Tibial nerve (tissue), 3 donors: ENCODE data around the gene APOLD1.
"Not testable (repeated sequence)": the region's sequence is repeated elsewhere in the genome, so short reads cannot be mapped to it uniquely, and the experiment has no call there.

Experiments
- CTCF ChIP-seq, 5 experiments: fragments of 200-600 bp in 3 of 5; fragments of 450-650 bp in 2 of 5; sonication (generic) in 3 of 5; IDR thresholded peaks; one replicate each; pipeline ENCODE4 v1.5.1; 2016 to 2019; ENCODE audit warnings: antibody characterized with exemption in 5 of 5, mild to moderate bottlenecking in 3 of 5, moderate library complexity in 2 of 5
- POLR2A ChIP-seq, 2 donors: fragments of 450-650 bp; IDR thresholded peaks; one replicate each; pipeline ENCODE4 v1.6.1; 2017; ENCODE audit warnings: antibody characterized with exemption in 2 of 2, mild to moderate bottlenecking in 2 of 2, moderate library complexity in 2 of 2

DNA sequence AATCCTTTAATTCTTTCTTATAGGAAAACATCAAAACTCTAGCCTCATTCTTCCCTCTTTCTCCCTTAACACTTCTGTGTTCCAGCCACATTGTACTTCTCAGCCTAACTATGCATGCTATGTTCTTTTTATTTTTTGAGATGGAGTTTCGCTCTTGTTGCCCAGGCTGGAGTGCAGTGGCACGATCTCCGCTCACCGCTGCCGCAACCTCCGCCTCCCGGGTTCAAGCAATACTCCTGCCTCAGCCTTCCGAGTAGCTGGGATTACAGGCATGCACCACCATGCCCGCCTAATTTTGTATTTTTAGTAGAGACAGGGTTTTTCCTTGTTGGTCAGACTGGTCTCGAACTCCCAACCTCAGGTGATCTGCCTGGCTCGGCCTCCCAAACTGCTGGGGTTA is 34.9 kb downstream of the APOLD1 start:
- not testable (repeated sequence) for TF ChIP-seq CTCF, POLR2A (IDR thresholded peaks at IDR 0.05)
